GM21526 (cell line): ENCODE data around the gene ABCC6.
"Not testable (repeated sequence)": the region's sequence is repeated elsewhere in the genome, so short reads cannot be mapped to it uniquely, and the experiment has no call there.

ENCODE experiments used
- ATAC-seq: cut with Tn5 transposase; IDR thresholded peaks from one replicate; pipeline ENCODE4 v1.9.1; 2021; ENCODE audit warnings: moderate library complexity; ENCODE audit not compliant: unreplicated experiment, low FRiP score

Gene ABCC6

GRCh38 chr16:16191493-16192167 lies 31.7 kb downstream of the ABCC6 start:
- no peak for ATAC-seq

- not testable (repeated sequence) for ATAC-seq
These were observed 32.3 kb downstream of the ABCC6 start for GRCh38 chr16:16190966-16191365.

GRCh38 chr16:16190546-16190945 lies 32.7 kb downstream of the ABCC6 start:
- ATAC-seq, result no peak

- ATAC-seq, result no peak
These were observed 33.5 kb downstream of the ABCC6 start for GRCh38 chr16:16189842-16190241.

- no peak for ATAC-seq
These were observed 34.5 kb downstream of the ABCC6 start for GRCh38 chr16:16188827-16189226.

- no peak for ATAC-seq
These were observed 36.5 kb downstream of the ABCC6 start for GRCh38 chr16:16186820-16187219.

GRCh38 chr16:16185095-16185494 lies 38.2 kb downstream of the ABCC6 start:
- ATAC-seq, result no peak

GRCh38 chr16:16184594-16184993 lies 38.7 kb downstream of the ABCC6 start:
- ATAC-seq, result no peak

GRCh38 chr16:16183562-16183961 lies 39.7 kb downstream of the ABCC6 start:
- ATAC-seq, result no peak

- no peak for ATAC-seq
These were observed 40.4 kb downstream of the ABCC6 start for GRCh38 chr16:16182918-16183317.

- ATAC-seq, result not testable (repeated sequence)
These were observed 41.5 kb downstream of the ABCC6 start for GRCh38 chr16:16181748-16182147.

GRCh38 chr16:16178455-16179162 lies 44.7 kb downstream of the ABCC6 start:
- no peak for ATAC-seq

GRCh38 chr16:16176328-16176727 lies 47.0 kb downstream of the ABCC6 start:
- ATAC-seq, result no peak

GRCh38 chr16:16175296-16175695 lies 48.0 kb downstream of the ABCC6 start:
- no peak for ATAC-seq

- ATAC-seq, result no peak
These were observed 50.3 kb downstream of the ABCC6 start for GRCh38 chr16:16172991-16173390.

- ATAC-seq, result no peak
These were observed 51.9 kb downstream of the ABCC6 start for GRCh38 chr16:16171332-16171919.

- no peak for ATAC-seq
These were observed 53.7 kb downstream of the ABCC6 start for GRCh38 chr16:16169615-16170014.

GRCh38 chr16:16168431-16168830 lies 54.9 kb downstream of the ABCC6 start:
- no peak for ATAC-seq

- no peak for ATAC-seq
These were observed 55.4 kb downstream of the ABCC6 start for GRCh38 chr16:16167927-16168326.

GRCh38 chr16:16166949-16167348 lies 56.3 kb downstream of the ABCC6 start:
- ATAC-seq, result no peak

GRCh38 chr16:16166085-16166484 lies 57.2 kb downstream of the ABCC6 start:
- no peak for ATAC-seq

- ATAC-seq, result no peak
These were observed 59.1 kb downstream of the ABCC6 start for GRCh38 chr16:16164243-16164642.
